ENCODE results near the gene SPATS1.
"Not testable (repeated sequence)": the region's sequence is repeated elsewhere in the genome, so short reads cannot be mapped to it uniquely, and the experiment has no call there.

SPATS1 gene

DNA sequence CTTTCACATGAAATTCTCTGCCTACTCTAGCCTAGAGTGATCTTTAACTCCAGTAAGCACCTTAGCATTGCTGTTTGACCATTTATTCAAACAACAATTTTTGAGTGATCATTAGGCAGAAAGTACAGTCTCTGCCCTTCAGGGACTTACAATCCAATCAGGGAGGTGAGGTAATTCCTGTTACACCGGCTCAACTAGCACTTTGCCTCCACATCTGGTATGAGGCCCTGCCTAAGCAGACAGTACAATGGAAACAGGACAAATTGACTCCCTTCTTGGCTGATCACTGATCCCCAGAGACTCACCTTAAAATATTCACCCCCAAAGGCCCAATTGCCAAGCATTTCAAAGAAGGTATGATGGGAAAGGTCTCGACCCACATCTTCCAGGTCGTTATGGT is 30.7 kb upstream of the SPATS1 start:
- DNase-seq: no peak

DNA sequence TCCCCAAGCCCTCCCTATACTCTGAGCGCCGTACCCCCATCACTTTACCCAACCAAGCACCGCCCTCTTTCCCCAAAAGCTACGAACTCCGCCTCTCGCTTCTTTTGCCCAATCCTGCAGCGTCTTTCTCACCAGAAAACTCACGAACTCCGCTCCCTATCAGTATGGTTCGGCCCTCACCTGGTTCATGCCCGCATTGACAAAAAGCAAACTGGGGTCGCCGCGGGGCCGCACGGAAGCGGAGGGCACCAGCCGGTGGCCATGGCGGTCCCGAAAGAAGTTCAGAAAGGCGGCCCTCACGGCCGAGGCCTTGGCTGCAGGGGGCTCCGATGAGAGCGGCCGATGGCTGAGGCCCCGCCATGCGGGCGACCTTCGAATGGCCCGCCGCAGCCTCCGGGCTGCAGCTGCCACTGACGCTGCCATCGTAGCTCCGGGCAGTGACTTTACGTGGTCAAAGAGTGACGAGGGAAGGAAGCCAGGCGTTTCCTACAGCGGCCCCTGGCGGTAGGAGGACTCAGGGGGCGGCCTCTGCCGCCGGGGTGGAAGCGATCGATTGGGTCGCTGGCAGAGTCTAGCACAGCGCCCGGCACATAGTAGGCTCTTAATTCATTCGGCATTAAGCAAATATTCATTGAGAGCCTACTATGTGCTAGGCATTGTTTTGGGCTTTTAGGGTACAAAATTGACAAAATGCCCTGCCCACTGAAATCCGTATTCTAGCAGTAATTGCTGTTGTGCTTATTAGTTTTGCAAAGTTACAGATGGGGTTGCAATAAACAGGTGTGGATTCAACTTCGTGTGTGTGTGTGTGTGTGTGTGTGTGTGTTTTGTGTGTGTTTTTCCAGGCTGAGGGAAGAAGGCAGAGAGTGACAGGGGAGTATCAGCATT is 29.3 kb upstream of the SPATS1 start, which contains the start of gene AARS2:
AARS2 (minus strand) TSS at position 447 of the 888 bp plus-strand sequence; CDS start at position 423, 24 bp downstream.
- DNase-seq: peak; percentile 69

DNA sequence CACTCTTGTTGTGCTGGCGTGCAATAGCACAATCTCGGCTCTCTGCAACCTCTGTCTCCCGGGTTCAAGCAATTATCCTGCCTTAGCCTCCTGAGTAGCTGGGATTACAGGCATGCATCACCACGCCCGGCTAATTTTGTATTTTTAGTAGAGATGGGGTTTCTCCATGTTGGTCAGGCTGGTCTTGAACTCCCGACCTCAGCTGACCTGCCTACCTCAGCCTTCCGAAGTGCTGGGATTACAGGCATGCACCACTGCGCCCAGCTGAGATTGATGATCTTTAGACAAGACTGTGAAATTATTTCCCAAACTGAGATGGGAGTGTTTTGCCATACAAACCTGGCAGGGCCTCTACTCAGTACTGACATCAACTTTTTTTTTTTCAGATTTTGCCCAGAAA is 27.8 kb upstream of the SPATS1 start:
- not testable (repeated sequence) for DNase-seq

DNA sequence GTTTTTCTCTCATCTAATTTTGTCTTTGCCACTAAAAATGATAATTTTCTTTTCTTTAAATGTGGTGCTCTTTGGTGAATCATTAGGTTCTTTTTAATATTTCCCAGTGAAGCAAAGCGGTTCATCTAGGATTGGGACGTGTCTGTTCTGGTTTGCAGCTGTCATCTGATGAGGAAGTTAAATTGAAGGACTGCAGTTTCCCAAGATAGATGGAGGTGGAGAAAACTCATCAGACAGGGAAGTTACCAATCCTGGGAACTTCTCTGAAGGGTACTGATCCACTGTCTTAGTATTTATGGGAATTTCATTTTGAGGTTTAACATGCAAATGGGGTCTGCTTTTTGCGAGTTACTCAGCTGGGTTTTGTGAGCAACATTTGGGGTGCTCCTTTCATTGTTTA is 26.9 kb upstream of the SPATS1 start:
- no peak for DNase-seq

DNA sequence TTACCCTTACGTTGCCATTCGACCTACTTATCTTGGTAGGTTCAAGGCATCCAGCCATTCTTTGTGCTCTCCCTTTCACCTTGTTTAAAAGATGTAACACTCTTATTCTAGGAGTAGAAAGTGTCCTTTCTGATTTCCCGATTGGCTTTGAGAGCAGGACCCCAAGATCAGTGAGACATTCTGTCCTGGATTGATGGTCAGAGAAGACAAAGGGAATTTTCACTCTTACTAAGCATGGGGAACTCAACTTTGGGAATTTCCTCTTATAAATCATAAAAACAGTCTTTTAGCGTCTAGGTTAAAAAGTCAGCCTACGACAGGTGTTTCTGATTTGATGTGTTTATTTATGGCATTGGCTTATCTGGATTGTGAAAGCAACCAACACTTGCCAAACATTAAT is 26.5 kb upstream of the SPATS1 start:
- DNase-seq: no peak

DNA sequence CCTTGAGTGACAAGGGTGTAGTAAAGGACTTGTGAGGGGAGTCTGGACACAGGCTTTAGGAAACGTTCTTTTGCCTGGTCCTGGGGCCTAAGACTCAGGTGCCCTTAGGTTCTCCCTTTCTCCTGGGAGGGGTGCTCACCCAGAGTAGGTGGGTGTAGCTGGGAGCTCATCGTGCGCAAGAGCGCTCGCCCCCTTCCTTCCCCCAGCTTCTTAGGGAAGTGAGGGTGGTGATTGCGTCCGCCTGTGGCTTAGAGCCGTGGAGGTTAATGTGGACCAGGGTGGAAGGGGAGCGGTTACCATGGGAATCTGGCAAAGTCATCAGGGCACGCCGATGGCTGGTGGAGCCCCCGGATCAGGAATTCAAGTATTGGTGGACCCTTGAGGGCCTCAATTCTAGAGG is 26.0 kb upstream of the SPATS1 start:
- no peak for DNase-seq

DNA sequence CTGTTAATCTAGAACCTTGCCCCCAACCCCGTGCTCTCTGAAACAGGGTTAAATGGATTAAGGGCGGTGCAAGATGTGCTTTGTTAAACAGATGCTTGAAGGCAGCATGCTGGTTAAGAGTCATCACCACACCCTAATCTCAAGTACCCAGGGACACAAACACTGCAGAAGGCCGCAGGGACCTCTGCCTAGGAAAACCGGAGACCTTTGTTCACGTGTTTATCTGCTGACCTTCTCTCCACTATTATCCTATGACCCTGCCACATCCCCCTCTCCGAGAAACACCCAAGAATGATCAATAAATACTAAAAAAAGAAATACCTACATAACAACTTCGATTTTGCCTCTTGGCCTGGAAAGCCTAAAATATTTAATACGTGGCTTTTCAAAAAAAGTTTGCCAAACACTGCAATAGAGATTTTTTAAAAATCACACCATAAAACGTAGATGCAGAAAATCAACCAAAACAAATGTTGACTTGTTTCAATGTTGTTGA is 25.3 kb upstream of the SPATS1 start:
- DNase-seq: not testable (repeated sequence)

DNA sequence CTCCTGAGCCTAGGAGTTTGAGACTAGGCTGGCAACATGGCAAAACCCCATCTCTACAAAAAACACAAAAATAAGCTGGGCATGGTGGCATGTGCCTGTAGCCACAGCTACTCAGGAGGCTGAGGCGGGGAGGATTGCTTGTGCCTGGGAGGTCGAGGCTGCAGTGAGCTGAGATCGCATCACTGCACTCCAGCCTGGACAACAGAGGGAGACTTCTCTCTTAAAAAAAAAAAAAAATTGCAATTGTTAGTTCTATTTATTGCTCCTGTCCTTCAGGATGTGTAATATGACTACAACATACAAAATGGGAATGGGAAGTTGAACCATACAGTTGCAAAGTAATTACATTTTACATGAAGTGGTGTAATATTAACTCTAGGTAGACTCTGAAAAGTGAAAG is 21.2 kb upstream of the SPATS1 start:
- no peak for DNase-seq

DNA sequence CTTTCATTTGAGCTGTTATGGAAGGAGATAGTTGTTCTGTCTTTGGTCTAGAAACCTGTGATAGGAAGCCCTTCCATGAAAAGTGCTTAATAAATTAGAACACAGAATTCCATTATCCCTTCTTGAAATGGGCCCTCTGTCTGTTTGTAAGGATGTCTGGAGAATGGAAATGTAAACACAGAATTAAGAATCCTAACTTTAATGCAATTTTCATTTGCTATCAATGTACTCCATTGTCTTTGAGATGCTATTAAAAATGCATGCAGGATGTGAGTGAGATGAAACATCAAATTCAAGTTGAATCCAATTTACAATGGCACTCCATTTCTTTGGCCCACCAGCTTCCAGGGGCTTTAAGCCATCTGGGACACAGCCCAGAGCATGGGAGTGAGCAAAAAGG is 15.4 kb upstream of the SPATS1 start:
- no peak for DNase-seq

DNA sequence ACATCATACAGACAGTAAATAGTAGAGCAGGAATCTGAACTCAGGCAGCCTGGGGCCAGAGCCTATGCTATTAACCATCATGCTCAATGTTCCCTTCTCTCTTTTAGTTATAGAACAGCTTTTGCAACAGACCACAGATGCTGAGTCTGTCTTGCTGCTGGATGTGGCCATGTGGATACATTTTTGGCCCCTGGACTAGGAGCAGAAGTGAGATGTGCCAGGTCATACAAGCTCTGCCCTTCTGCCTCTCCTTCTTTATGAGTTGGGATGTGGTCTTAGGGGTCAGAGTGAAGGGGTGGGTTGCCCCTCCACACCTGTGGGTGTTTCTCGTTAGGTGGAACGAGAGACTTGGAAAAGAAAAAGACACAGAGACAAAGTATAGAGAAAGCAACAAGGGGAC is 14.7 kb upstream of the SPATS1 start:
- DNase-seq: no peak

DNA sequence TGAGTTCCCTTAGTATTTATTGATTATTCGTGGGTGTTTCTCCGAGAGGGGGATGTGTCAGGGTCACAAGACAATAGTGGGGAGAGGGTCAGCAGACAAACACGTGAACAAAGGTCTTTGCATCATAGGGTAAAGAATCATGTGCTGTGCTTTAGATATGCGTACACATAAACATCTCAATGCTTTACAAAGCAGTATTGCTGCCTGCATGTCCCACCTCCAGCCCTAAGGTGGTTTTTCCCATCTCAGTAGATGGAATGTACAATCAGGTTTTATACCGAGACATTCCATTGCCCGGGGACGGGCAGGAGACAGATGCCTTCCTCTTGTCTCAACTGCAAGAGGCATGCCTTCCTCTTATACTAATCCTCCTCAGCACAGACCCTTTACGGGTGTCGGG is 14.2 kb upstream of the SPATS1 start:
- DNase-seq: not testable (repeated sequence)

DNA sequence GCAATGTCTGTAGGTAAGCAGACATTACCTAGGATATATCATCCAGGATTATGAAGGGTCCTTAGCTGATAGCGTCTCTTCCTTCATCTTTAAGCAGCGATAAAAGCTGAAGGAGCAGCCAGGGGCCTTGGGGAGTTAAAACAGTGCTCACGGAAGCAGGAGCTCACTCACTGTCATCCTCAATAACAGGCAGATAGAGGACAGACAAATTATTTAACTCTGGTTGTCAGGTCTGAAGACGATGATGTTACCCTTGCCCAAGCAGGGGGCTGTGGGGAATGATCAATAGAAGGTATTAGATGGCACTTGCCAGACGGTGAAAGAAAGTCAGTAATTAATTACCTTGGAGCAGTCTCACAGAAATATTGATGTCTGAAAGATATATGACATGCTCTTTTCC is 12.6 kb upstream of the SPATS1 start:
- no peak for DNase-seq

DNA sequence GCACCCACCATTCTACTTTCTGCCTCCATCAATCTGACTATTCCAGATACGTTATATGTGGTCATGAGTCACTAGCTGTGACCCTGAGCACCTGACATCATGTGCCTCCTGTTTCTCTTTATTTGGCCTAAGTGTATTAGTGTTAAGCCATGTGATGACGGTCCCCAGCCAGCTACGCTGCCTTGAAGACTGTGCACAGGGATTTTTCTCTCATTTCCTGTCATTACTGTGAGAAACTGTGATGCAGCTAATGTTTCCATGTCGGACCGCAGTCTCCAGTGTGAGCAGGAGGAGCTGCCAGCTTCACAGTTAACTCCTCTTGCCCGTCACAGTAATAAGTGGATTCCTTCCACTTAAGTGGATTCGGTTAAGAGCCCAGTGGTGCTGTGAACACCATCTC is 9.9 kb upstream of the SPATS1 start:
- no peak for DNase-seq

DNA sequence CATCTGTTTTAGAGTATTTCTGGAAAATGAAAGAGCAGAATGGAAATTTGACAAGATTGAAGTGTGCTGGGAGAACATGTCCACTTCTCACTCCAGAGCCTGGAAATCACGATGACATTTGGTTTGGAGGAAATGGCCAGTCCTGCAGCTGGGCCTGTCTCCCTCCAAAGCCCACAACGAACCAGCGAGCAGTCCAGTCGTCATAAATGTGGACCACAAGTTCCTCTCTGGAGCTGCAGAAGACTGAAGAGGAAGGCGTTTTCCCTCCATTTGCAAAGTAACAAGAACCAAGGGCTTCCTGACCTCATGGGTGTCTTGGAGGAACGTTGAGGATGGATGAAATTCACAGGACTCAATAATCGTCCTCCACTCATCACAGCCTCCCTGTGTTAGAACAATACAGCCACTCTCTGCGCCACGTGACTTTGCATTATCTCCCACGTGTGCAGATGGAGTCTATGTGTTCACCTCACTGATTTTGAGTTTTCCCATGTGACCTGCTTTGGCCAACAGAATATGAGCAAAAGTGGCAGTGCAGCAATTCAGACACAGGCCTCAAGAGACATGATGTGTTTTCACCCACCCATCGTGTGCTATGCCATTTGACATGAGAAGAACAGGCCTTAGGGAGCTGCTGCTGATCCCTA is 9.1 kb upstream of the SPATS1 start:
- no peak for DNase-seq

DNA sequence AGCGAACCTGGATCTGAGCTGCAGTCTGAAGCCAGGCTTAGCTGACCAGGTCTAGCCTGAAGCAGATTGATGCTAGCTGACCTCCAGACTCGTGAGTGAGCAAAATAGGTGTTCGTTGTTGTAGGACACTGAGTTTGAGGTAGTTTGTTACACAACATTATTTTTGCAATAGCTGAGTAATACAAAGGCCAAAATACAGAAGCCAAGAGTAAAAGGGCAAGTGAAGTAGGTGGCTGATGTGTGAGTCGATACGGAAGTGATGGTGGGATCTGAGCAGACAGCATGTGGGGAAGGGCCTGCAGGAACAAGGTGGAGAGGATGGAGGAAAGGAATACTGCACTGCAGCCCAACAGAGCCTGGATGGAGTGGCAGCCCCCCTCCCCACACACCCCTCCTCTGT is 8.5 kb upstream of the SPATS1 start:
- DNase-seq: no peak

DNA sequence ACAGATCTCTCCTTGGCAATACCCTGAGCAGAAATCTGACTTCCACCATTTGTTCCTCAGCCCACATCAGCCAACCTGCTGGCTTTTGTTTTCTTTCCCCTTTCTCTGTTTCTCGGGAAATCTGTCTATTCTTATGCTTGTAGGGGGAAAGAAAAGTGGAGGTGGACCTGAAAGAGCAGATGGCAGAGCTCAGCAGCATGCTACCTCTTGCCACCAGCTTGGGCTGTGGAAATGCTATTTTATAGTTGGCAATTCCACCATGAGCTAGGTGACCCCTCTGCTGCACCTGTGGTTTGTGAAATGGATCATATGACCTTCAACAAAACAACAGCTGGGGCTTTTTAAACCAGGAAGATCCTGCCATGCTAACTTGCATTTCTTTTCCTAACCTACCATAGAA is 6.8 kb upstream of the SPATS1 start:
- DNase-seq: no peak

DNA sequence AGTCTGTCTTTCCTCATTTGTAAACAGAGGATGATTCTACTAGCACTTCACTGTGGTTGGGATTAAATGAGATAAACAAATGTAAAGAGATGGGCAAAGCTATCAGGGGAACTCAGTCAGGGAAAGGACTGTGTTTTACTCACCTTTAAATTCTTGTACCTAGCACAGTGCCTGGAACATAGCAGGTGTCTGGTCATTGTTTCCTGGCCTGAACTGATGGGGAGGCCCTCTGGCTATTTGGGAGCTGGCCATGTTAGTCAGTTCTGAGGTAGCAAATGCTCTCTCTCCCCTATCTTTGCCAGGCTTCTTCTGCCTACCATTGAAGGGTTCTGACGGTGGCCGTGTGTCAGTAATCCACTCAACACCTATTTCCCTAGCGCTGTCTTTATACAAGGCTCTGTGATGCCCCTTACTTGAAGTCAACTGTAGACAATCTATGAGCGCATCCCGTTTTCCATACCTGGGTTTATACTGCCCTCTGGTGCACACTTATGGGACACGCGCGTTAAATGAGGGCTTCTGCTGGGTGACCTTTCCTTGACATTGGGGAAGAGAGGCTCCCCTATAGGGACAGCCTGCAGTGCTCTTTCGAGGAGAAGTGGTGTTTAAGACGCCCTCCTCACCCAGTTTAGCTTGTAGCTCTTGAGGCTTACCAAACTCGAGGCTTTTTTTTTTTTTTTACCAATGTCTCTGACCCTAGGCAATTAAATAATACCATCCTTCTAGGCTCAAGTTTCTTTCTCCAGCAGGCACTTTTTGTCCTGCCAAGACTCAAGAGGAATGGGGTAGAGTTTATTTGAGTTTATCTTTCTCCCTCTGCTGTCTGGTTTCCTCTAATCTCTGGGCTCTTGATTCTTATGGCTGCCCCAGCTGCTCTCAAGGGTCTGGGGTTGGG is 4.0 kb upstream of the SPATS1 start:
- DNase-seq: no peak

DNA sequence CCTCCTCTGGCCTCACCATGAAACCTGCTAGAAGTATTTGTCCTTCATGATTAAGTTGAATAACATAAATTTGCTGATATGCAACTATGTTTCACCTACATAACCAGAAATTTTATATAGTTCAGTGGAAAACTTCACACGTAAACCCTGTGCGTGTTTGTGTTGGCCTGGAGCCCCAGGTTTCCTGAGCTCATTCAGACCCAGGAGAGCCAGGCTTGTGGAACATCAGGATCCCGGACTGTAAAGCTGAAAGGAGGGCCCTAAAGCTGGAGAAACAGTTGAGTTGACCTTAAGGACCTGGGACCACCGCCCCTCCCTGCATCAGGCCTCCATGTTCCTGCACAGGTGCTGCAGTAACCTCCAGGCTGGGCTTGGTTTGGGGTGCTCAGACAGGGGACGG is 3.1 kb upstream of the SPATS1 start:
- no peak for DNase-seq

DNA sequence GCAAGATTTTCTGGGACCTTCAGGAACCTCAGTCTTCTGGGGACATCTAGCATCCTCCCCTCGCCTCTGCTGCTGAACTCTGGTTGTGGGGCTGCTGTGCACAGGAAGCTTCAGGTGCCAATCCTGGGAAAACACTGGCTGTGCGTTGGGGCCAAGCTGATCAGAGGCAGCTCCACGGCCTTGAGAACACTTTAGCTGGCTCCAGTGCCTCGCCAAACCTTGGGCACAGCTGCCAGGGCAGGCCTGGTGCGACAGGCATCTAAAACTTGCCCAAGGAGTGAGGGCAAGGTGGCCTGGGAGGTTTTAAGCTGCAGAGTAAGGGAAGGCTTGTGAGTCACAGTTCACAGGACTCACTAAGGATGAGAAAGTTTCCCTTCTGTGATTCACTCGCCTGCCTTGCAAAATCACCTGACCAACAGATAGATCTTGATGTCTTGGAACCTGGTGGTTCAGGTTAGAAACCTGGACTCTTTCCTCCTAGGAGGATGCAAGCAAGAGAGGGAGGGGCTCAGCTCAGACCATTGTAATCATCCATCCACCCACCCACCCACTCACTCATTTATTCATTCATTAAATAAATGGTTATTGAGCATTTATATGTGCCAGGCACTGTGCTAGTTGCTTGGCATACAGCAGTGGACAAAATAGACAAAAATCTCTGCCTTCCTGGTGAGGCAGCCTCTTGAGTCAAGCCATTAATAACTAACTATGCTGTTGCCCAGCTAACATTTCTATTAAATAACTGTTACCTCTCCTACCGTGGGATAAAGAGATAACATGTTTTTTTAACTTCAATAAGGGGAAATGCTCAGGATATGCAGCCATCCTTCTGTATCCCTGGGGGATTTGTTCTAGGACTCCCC is 2.5 kb upstream of the SPATS1 start:
- no peak for DNase-seq

DNA sequence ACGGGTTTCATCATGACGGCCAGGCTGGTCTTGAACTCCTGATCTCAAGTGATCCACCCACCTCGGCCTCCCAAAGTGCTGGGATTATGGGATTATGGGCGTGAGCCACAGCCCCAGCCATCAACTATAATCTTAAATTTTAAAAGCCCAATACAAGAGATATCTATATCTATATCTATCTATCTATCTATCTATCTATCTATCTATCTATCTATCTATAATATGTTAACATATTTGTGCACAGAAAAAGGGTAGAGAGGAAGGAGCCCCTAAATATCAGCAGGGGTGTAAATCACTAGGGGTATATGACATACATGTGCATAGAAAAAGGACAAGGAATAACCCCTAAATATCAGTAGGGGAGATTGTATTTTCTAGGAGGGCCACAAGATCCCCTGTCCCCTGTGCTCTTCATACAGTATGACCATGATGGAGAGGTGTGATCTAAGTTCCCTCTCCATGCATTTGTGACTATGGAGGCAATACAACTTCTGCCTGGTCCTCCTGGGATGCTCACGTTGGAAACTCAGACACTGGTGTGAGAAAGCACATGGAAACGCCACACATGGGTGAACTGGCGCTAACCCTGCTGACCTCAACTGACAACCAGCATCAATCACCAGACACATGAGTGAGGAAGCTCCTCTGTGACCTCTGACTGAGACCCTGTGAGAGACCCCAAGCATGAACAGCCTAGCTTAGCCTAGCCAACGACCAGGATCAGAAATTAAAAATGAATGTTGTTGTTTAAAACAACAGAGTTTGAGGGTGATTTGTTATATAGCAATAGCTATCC is 1.2 kb upstream of the SPATS1 start:
- no peak for DNase-seq

DNA sequence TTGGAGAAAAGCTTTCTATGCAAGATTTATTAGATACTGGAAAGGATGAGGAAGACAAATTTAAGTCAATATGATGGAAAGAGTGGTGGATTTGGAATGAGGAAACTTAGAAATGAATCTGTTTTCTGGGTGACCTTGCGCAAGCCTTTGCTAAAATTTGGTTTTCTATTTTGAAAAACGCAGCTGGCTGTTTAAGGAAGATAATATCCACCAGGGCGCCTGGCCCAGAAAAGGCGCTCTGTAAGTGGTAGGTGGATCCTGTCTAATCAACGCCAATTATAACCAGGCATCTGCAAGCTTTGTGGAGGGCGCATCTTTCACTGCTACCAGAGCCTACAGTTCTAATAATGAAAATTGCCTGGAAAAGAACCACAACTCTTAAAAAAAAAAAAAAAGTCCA is 398 bp upstream of the SPATS1 start:
- DNase-seq: no peak
